GM21825 (cell line): ENCODE results near the gene ZSWIM1.
"Not testable (repeated sequence)": the region's sequence is repeated elsewhere in the genome, so short reads cannot be mapped to it uniquely, and the experiment has no call there.

ENCODE experiments used
- ATAC-seq: cut with Tn5 transposase; IDR thresholded peaks from one replicate; pipeline ENCODE4 v1.9.1; 2021; ENCODE audit warnings: mild to moderate bottlenecking, moderate library complexity; ENCODE audit not compliant: unreplicated experiment

Gene ZSWIM1

GRCh38 chr20:45925821-45926506, 44.9 kb downstream of the ZSWIM1 start:
- no peak for ATAC-seq

GRCh38 chr20:45926731-45927070, 45.7 kb downstream of the ZSWIM1 start:
- no peak for ATAC-seq

GRCh38 chr20:45927071-45927878, 46.2 kb downstream of the ZSWIM1 start:
- ATAC-seq, result no peak

- ATAC-seq, result not testable (repeated sequence)
Observed at GRCh38 chr20:45931680-45932079, 50.7 kb downstream of the ZSWIM1 start.

- ATAC-seq, result peak; percentile 37
Observed at GRCh38 chr20:45933266-45934045, 52.4 kb downstream of the ZSWIM1 start.

GRCh38 chr20:45934046-45934585, 53.1 kb downstream of the ZSWIM1 start:
- peak; percentile 10 for ATAC-seq
